COLO829 (cell line): Measurements from ENCODE around the gene ZNF678.
"Not testable (repeated sequence)": the region's sequence is repeated elsewhere in the genome, so short reads cannot be mapped to it uniquely, and the experiment has no call there.

ENCODE experiments used
- DNase-seq: peaks from one replicate; pipeline ENCODE4 v3.0.0; 2012; ENCODE audit warnings: low spot score

Gene ZNF678

GRCh38 chr1:227551881-227552280, 11.5 kb upstream of the ZNF678 start:
- DNase-seq = not testable (repeated sequence)

GRCh38 chr1:227556288-227556687, 7.1 kb upstream of the ZNF678 start:
- no peak for DNase-seq

- no peak for DNase-seq
Measured at GRCh38 chr1:227557962-227558725, 5.2 kb upstream of the ZNF678 start.

- DNase-seq = no peak
Measured at GRCh38 chr1:227558732-227559262, 4.6 kb upstream of the ZNF678 start.

- DNase-seq = no peak
Measured at GRCh38 chr1:227559499-227559898, 3.9 kb upstream of the ZNF678 start.

GRCh38 chr1:227559926-227560325, 3.4 kb upstream of the ZNF678 start:
- no peak for DNase-seq

GRCh38 chr1:227560393-227561173, 2.8 kb upstream of the ZNF678 start:
- no peak for DNase-seq

GRCh38 chr1:227561241-227561907, 2.0 kb upstream of the ZNF678 start:
- no peak for DNase-seq

GRCh38 chr1:227562037-227562436, 1.3 kb upstream of the ZNF678 start:
- DNase-seq = no peak

GRCh38 chr1:227562933-227563323, 428 bp upstream of the ZNF678 start:
- DNase-seq = no peak

GRCh38 chr1:227567256-227567655, 3.9 kb downstream of the ZNF678 start:
- DNase-seq = no peak

- DNase-seq = no peak
Measured at GRCh38 chr1:227568593-227568992, 5.2 kb downstream of the ZNF678 start.

GRCh38 chr1:227572752-227573151, 9.4 kb downstream of the ZNF678 start:
- no peak for DNase-seq

- no peak for DNase-seq
Measured at GRCh38 chr1:227574926-227575325, 11.6 kb downstream of the ZNF678 start.

GRCh38 chr1:227576189-227576588, 12.8 kb downstream of the ZNF678 start:
- DNase-seq = no peak

GRCh38 chr1:227577500-227577899, 14.1 kb downstream of the ZNF678 start:
- no peak for DNase-seq

GRCh38 chr1:227583354-227583753, 20.0 kb downstream of the ZNF678 start:
- DNase-seq = no peak

- no peak for DNase-seq
Measured at GRCh38 chr1:227586733-227587132, 23.4 kb downstream of the ZNF678 start.

- DNase-seq = no peak
Measured at GRCh38 chr1:227587968-227588367, 24.6 kb downstream of the ZNF678 start.

- not testable (repeated sequence) for DNase-seq
Measured at GRCh38 chr1:227588769-227589168, 25.4 kb downstream of the ZNF678 start.

- not testable (repeated sequence) for DNase-seq
Measured at GRCh38 chr1:227589777-227590176, 26.4 kb downstream of the ZNF678 start.

GRCh38 chr1:227596222-227596621, 32.9 kb downstream of the ZNF678 start:
- DNase-seq = not testable (repeated sequence)

- DNase-seq = no peak
Measured at GRCh38 chr1:227603327-227603726, 40.0 kb downstream of the ZNF678 start.
